SJCRH30 (cell line): ENCODE results near the gene PDGFB. TPM values are rescaled to one million over a fixed set of nuclear protein-coding genes. Genes with fewer than 3 reads are reported as not detected.

Experiments used
- DNase-seq, 2 experiments: peaks; one replicate each; pipeline ENCODE4 v3.0.0-alpha.2; 2015 to 2020
- H3K27ac ChIP-seq: fragments of 250-450 bp; sonication (Bioruptor Pico); 2 replicates; pipeline ENCODE4 v1.5.1; 2020; ENCODE audit warnings: mild to moderate bottlenecking, moderate library complexity
- H3K27me3 ChIP-seq: fragments of 250-450 bp; sonication (Bioruptor Pico); 2 replicates; pipeline ENCODE4 v1.5.1; 2020; ENCODE audit warnings: mild to moderate bottlenecking, moderate library complexity
- H3K36me3 ChIP-seq: fragments of 250-450 bp; sonication (Bioruptor Pico); 2 replicates; pipeline ENCODE4 v1.5.1; 2020; ENCODE audit warnings: mild to moderate bottlenecking, moderate library complexity
- H3K4me1 ChIP-seq: fragments of 250-450 bp; sonication (Bioruptor Pico); 2 replicates; pipeline ENCODE4 v1.5.1; 2020; ENCODE audit warnings: mild to moderate bottlenecking, moderate library complexity
- H3K4me3 ChIP-seq: fragments of 250-450 bp; sonication (Bioruptor Pico); 2 replicates; pipeline ENCODE4 v1.5.1; 2020; ENCODE audit warnings: mild to moderate bottlenecking, moderate library complexity
- H3K9me3 ChIP-seq: fragments of 250-450 bp; sonication (Bioruptor Pico); replicated peaks from 2 replicates; pipeline ENCODE4 v1.5.1; 2020; ENCODE audit warnings: mild to moderate bottlenecking, moderate library complexity
- total RNA-seq: library from RNA; depleted of rRNA; stranded (reverse); fragments of >200 nt; shearing (Covaris generic); gene quantifications from 2 replicates; pipeline ENCODE4 v1.2.3, GENCODE V29; 2014

The PDGFB gene
- total RNA-seq, 1 experiment from 2014 or later, result 0.26 TPM

- Histone ChIP-seq H3K9me3 (no peaks in the 10 kb centered on the region), H3K27ac (no peak overlapping the region), H3K36me3 (no peaks in the 10 kb centered on the region), H3K27me3 (no peaks in the 10 kb centered on the region), H3K4me3 (no peak overlapping the region), H3K4me1 (no peaks in the 10 kb centered on the region; the same call in 1 of the 2 replicates)
- DNase-seq, result no peak
Measured at GRCh38 chr22:39283322-39284141, 38.8 kb upstream of the PDGFB start.

- Histone ChIP-seq H3K9me3 (no peaks in the 10 kb centered on the region), H3K4me1 (no peaks in the 10 kb centered on the region; the same call in 1 of the 2 replicates), H3K4me3 (no peak overlapping the region), H3K27me3 (no peaks in the 10 kb centered on the region), H3K27ac (no peak overlapping the region), H3K36me3 (no peaks in the 10 kb centered on the region)
- no peak for DNase-seq
Measured at GRCh38 chr22:39282645-39283321, 38.0 kb upstream of the PDGFB start.

- no peaks in the 10 kb centered on the region for H3K9me3 ChIP-seq
- no peak overlapping the region for H3K27ac ChIP-seq
- DNase-seq, result no peak
- H3K4me3 ChIP-seq, result no peak overlapping the region
- H3K36me3 ChIP-seq, result no peaks in the 10 kb centered on the region
- H3K4me1 ChIP-seq, result no peaks in the 10 kb centered on the region; the same call in 1 of the 2 replicates
- H3K27me3 ChIP-seq, result no peaks in the 10 kb centered on the region
Measured at GRCh38 chr22:39281126-39281525, 36.3 kb upstream of the PDGFB start.

GRCh38 chr22:39280250-39280649, 35.5 kb upstream of the PDGFB start:
- H3K36me3 ChIP-seq, result no peaks in the 10 kb centered on the region
- H3K4me1 ChIP-seq, result no peaks in the 10 kb centered on the region; the same call in 1 of the 2 replicates
- no peaks in the 10 kb centered on the region for H3K9me3 ChIP-seq
- no peaks in the 10 kb centered on the region for H3K27me3 ChIP-seq
- H3K27ac ChIP-seq, result no peak overlapping the region
- no peak overlapping the region for H3K4me3 ChIP-seq
- no peak for DNase-seq

GRCh38 chr22:39279170-39279850, 34.5 kb upstream of the PDGFB start:
- H3K27ac ChIP-seq, result no peak overlapping the region
- H3K4me3 ChIP-seq, result no peak overlapping the region
- H3K36me3 ChIP-seq, result no peaks in the 10 kb centered on the region
- no peak for DNase-seq
- H3K4me1 ChIP-seq, result no peaks in the 10 kb centered on the region; the same call in 1 of the 2 replicates
- no peaks in the 10 kb centered on the region for H3K9me3 ChIP-seq
- no peaks in the 10 kb centered on the region for H3K27me3 ChIP-seq

GRCh38 chr22:39278040-39278439, 33.3 kb upstream of the PDGFB start:
- Histone ChIP-seq H3K4me3 (no peak overlapping the region), H3K36me3 (no peaks in the 10 kb centered on the region), H3K4me1 (no peaks in the 10 kb centered on the region), H3K27ac (no peak overlapping the region), H3K9me3 (no peaks in the 10 kb centered on the region), H3K27me3 (no peaks in the 10 kb centered on the region)
- peak in 1 of 2 experiments; percentile 28 for DNase-seq

GRCh38 chr22:39277142-39277607, 32.4 kb upstream of the PDGFB start:
- Histone ChIP-seq H3K36me3 (no peaks in the 10 kb centered on the region), H3K9me3 (no peaks in the 10 kb centered on the region), H3K27me3 (no peaks in the 10 kb centered on the region), H3K4me3 (no peak overlapping the region), H3K27ac (no peak overlapping the region), H3K4me1 (no peaks in the 10 kb centered on the region)
- DNase-seq, result no peak

GRCh38 chr22:39276440-39277141, 31.8 kb upstream of the PDGFB start:
- Histone ChIP-seq H3K27ac (no peak overlapping the region), H3K9me3 (no peaks in the 10 kb centered on the region), H3K27me3 (no peaks in the 10 kb centered on the region), H3K36me3 (no peaks in the 10 kb centered on the region), H3K4me1 (no peaks in the 10 kb centered on the region), H3K4me3 (no peak overlapping the region)
- no peak for DNase-seq

- DNase-seq, result no peak
- H3K27me3 ChIP-seq, result no peaks in the 10 kb centered on the region
- no peaks in the 10 kb centered on the region for H3K4me1 ChIP-seq
- H3K36me3 ChIP-seq, result no peaks in the 10 kb centered on the region
- no peaks in the 10 kb centered on the region for H3K9me3 ChIP-seq
- no peak overlapping the region for H3K4me3 ChIP-seq
- H3K27ac ChIP-seq, result no peak overlapping the region
Measured at GRCh38 chr22:39275814-39276439, 31.1 kb upstream of the PDGFB start.

GRCh38 chr22:39273950-39274887, 29.4 kb upstream of the PDGFB start:
- Histone ChIP-seq H3K4me1 (no peaks in the 10 kb centered on the region), H3K27me3 (no peaks in the 10 kb centered on the region)

GRCh38 chr22:39270792-39271191, 26.0 kb upstream of the PDGFB start:
- Histone ChIP-seq H3K4me3 (no peak overlapping the region), H3K36me3 (no peaks in the 10 kb centered on the region), H3K4me1 (no peaks in the 10 kb centered on the region), H3K9me3 (no peaks in the 10 kb centered on the region), H3K27ac (no peak overlapping the region), H3K27me3 (no peaks in the 10 kb centered on the region)
- DNase-seq, result no peak

More at GRCh38 chr22:39273950-39274887, 29.4 kb upstream of the PDGFB start:
- no peaks in the 10 kb centered on the region for H3K36me3 ChIP-seq
- no peak for DNase-seq
- H3K9me3 ChIP-seq, result no peaks in the 10 kb centered on the region
- no peak overlapping the region for H3K27ac ChIP-seq
- no peak overlapping the region for H3K4me3 ChIP-seq

- no peaks in the 10 kb centered on the region for H3K36me3 ChIP-seq
- H3K4me1 ChIP-seq, result no peaks in the 10 kb centered on the region
- no peaks in the 10 kb centered on the region for H3K27me3 ChIP-seq
- no peak overlapping the region for H3K27ac ChIP-seq
- no peak overlapping the region for H3K4me3 ChIP-seq
- DNase-seq, result no peak
- H3K9me3 ChIP-seq, result no peaks in the 10 kb centered on the region
Measured at GRCh38 chr22:39270280-39270679, 25.5 kb upstream of the PDGFB start.

- no peak for DNase-seq
- Histone ChIP-seq H3K4me1 (no peaks in the 10 kb centered on the region), H3K9me3 (no peaks in the 10 kb centered on the region), H3K27me3 (no peaks in the 10 kb centered on the region), H3K27ac (no peak overlapping the region), H3K36me3 (no peaks in the 10 kb centered on the region), H3K4me3 (no peak overlapping the region)
Measured at GRCh38 chr22:39269095-39269790, 24.5 kb upstream of the PDGFB start.
